Endothelial cell of umbilical vein (primary cell): ENCODE measurements around the gene VSNL1. TPM values are rescaled to one million over a fixed set of nuclear protein-coding genes. Genes with fewer than 3 reads are reported as not detected.

Experiments
- BruUV-seq: library from RNA; stranded (reverse); fragments of 400-500 nt; replicated peaks from 2 replicates; lab custom pipeline; 2021; lab: Mats Ljungman, UMichigan
- CTCF ChIA-PET: fragments of 300-600, 350-600 bp; sonication (Branson Sonifier 250); formaldehyde crosslinking; loops from one replicate; lab custom pipeline; 2021; ENCODE audit warnings: antibody characterized with exemption, inconsistent platforms; lab: Charles Lee
- POLR2A ChIA-PET: fragments of 300-600, 350-600 bp; sonication (Branson Sonifier 250); formaldehyde crosslinking; loops from one replicate; lab custom pipeline; 2021; ENCODE audit warnings: antibody characterized with exemption, inconsistent platforms; lab: Charles Lee
- DNase-seq: peaks from one replicate; pipeline ENCODE4 v3.0.0-alpha.2; 2011; ENCODE audit warnings: low read depth, low spot score
- FAIRE-seq: peaks from 2 replicates; lab custom pipeline; 2011; peaks lifted over from hg19 to GRCh38; lab: Jason Lieb, UNC
- H2AFZ ChIP-seq: 2 replicates; pipeline ENCODE4 v1.6.0; 2012; ENCODE audit warnings: low read depth, low read length, control low read depth, inconsistent platforms
- H3K27ac ChIP-seq: 2 replicates; pipeline ENCODE4 v1.5.1; 2011; ENCODE audit warnings: low read depth, mild to moderate bottlenecking, control low read depth, low read length, moderate library complexity; ENCODE audit not compliant: insufficient read depth
- H3K27me3 ChIP-seq, 2 experiments: 2 replicates each; pipeline versions ENCODE4 v1.6.0 to v1.6.1; 2011; ENCODE audit warnings: low read length in 2 of 2, mixed read lengths in 1 of 2; ENCODE audit not compliant: control insufficient read depth in 2 of 2, insufficient read depth in 2 of 2
- H3K36me3 ChIP-seq, 2 experiments: 2 replicates in 1 of 2; 3 replicates in 1 of 2; pipeline ENCODE4 v1.5.1; 2011; ENCODE audit warnings: low read length in 2 of 2, mild to moderate bottlenecking in 1 of 2, moderate library complexity in 1 of 2; ENCODE audit not compliant: control insufficient read depth in 2 of 2, insufficient read depth in 2 of 2; ENCODE audit errors: extremely low read depth in 1 of 2
- H3K4me1 ChIP-seq: 3 replicates; pipeline ENCODE4 v1.5.1; 2011; ENCODE audit warnings: mild to moderate bottlenecking, low read length; ENCODE audit not compliant: control insufficient read depth, insufficient read depth; ENCODE audit errors: extremely low read depth
- H3K4me2 ChIP-seq: 2 replicates; pipeline ENCODE4 v1.6.1; 2011; ENCODE audit warnings: low read length, control low read depth, mixed read lengths; ENCODE audit not compliant: insufficient read depth
- H3K4me3 ChIP-seq, 3 experiments: fragments of 200-600 bp in 1 of 3; sonication (generic), shearing (Covaris generic) in 1 of 3; replicated peaks in 1 of 3; 2 replicates each; pipeline ENCODE4 v1.5.1; 2011 to 2016; ENCODE audit warnings: control low read depth in 3 of 3, low read length in 3 of 3, mild to moderate bottlenecking in 2 of 3, inconsistent platforms in 1 of 3, low read depth in 1 of 3, moderate library complexity in 1 of 3; ENCODE audit not compliant: insufficient read depth in 1 of 3
- H3K79me2 ChIP-seq: 2 replicates; pipeline ENCODE4 v1.6.0; 2012; ENCODE audit warnings: low read length, inconsistent platforms; ENCODE audit not compliant: control insufficient read depth, insufficient read depth
- H3K9ac ChIP-seq: replicated peaks from 2 replicates; pipeline ENCODE3; 2011; ENCODE audit warnings: low read length, control low read depth; ENCODE audit not compliant: insufficient read depth; ENCODE audit errors: extremely low read depth
- H3K9me1 ChIP-seq: replicated peaks from 3 replicates; pipeline ENCODE4 v1.6.0; 2011; ENCODE audit warnings: mild to moderate bottlenecking, low read length; ENCODE audit not compliant: control insufficient read depth, insufficient read depth; ENCODE audit errors: extremely low read depth
- H3K9me3 ChIP-seq: replicated peaks from 2 replicates; pipeline ENCODE4 v1.5.1; 2012; ENCODE audit warnings: low read length, inconsistent platforms; ENCODE audit not compliant: control insufficient read depth, insufficient read depth
- H4K20me1 ChIP-seq: replicated peaks from 2 replicates; pipeline ENCODE3; 2011; ENCODE audit warnings: mild to moderate bottlenecking, low read length; ENCODE audit not compliant: control insufficient read depth, insufficient read depth; ENCODE audit errors: extremely low read depth
- CTCF ChIP-seq, 2 donors: IDR thresholded peaks; 1 replicate in 1 of 2; 2 replicates in 1 of 2; pipeline ENCODE4 v1.5.1; 2011; ENCODE audit warnings: low read length in 2 of 2, mild to moderate bottlenecking in 2 of 2, moderate library complexity in 2 of 2, control low read depth in 1 of 2, inconsistent platforms in 1 of 2, low read depth in 1 of 2; ENCODE audit not compliant: insufficient read depth in 1 of 2; ENCODE audit errors: extremely low read depth in 1 of 2
- EZH2 ChIP-seq: IDR thresholded peaks from 2 replicates; pipeline ENCODE4 v1.6.1; 2012; ENCODE audit warnings: borderline replicate concordance, low read depth, mild to moderate bottlenecking, moderate library complexity, low read length, inconsistent platforms; ENCODE audit not compliant: severe bottlenecking
- FOS ChIP-seq: IDR thresholded peaks from 2 replicates; pipeline ENCODE4 v1.6.1; 2011; ENCODE audit warnings: mild to moderate bottlenecking, low read length, moderate library complexity, borderline replicate concordance; ENCODE audit not compliant: insufficient read depth
- GATA2 ChIP-seq: IDR thresholded peaks from 2 replicates; pipeline ENCODE4 v1.7.0; 2011; ENCODE audit warnings: low read depth, mild to moderate bottlenecking, moderate library complexity, mixed read lengths, low read length; ENCODE audit not compliant: insufficient read length, insufficient read depth
- JUN ChIP-seq: IDR thresholded peaks from 2 replicates; pipeline ENCODE4 v1.6.1; 2011; ENCODE audit warnings: borderline replicate concordance, low read depth; ENCODE audit not compliant: insufficient read length, insufficient read depth
- MAX ChIP-seq: IDR thresholded peaks from 2 replicates; pipeline ENCODE4 v1.6.1; 2011; ENCODE audit not compliant: insufficient read depth, insufficient read length
- MYC ChIP-seq: IDR thresholded peaks from one replicate; pipeline ENCODE4 v1.6.1; 2011; ENCODE audit warnings: mild to moderate bottlenecking, low read depth, low read length
- POLR2A ChIP-seq: IDR thresholded peaks from 2 replicates; pipeline ENCODE4 v1.6.1; 2012; ENCODE audit warnings: low read depth, mild to moderate bottlenecking, control low read depth, low read length
- POLR2AphosphoS5 ChIP-seq: IDR thresholded peaks from 2 replicates; pipeline ENCODE4 v1.6.1; 2012; ENCODE audit warnings: low read depth, mild to moderate bottlenecking, control low read depth, low read length, moderate library complexity; ENCODE audit not compliant: insufficient read depth
- dilution Hi-C: fragments of 300-500 bp; cut with MboI; formaldehyde crosslinking; loops from one replicate; pipeline ENCODE4 v1.15.0; 2019; ENCODE audit warnings: low sequenced_read_pairs; ENCODE audit not compliant: extremely low pct_ligation_motif_present
- intact Hi-C: fragments of 100-400 bp; cut with micrococcal nuclease; formaldehyde crosslinking; loops from one replicate; pipeline ENCODE4 v1.10.0; 2022
- polyA plus RNA-seq, 4 experiments: library from polyadenylated mRNA; depleted of rRNA in 3 of 4; stranded (reverse) in 3 of 4; unstranded in 1 of 4; fragments of >200 nt; gene quantifications; 2 replicates each; pipeline versions ENCODE4 v1.2.1 to v1.2.3, GENCODE V29; 2011 to 2012; ENCODE audit warnings: missing spikeins in 1 of 4
- total RNA-seq: library from RNA; stranded (reverse); gene quantifications from 2 replicates; pipeline ENCODE4 v1.2.3, GENCODE V29; 2021

The VSNL1 gene
- total and polyA plus RNA-seq, 2 donors (not counting 3 experiments of a cell fraction or from before 2014, with no cell fraction given) = not detected

GRCh38 chr2:17520761-17521160, 19.7 kb upstream of the VSNL1 start:
- POLR2A ChIA-PET = no interaction called here
- no peaks in the 10 kb centered on the region for H3K9me3 ChIP-seq
- CTCF ChIA-PET = no interaction called here
- H3K4me2 ChIP-seq = no peak overlapping the region
- FAIRE-seq = no peak
- no peak overlapping the region for H3K4me3 ChIP-seq
- H3K9me1 ChIP-seq = no peaks in the 10 kb centered on the region
- no peaks in the 10 kb centered on the region for H3K79me2 ChIP-seq
- peaks cover 2% of the 10 kb centered on the region for H3K4me1 ChIP-seq
- no peak overlapping the region for H3K9ac ChIP-seq
- no peak overlapping the region for H2AFZ ChIP-seq
- intact Hi-C loops = no loop called here
- dilution Hi-C loops = no loop called here
- TF ChIP-seq CTCF (IDR thresholded peaks at IDR 0.05; ENCODE audit: extremely low read depth in 1 of 2, insufficient read depth in 1 of 2, low read depth in 1 of 2, low read length in 2 of 2) = no peak
- no peak for TF ChIP-seq MYC
- no peak for TF ChIP-seq JUN
- no peak for TF ChIP-seq EZH2
- no peak for TF ChIP-seq FOS
- no peak for TF ChIP-seq GATA2
- TF ChIP-seq MAX = no peak
- TF ChIP-seq POLR2A = no peak
- TF ChIP-seq POLR2AphosphoS5 = no peak
- H4K20me1 ChIP-seq = no peaks in the 10 kb centered on the region
- no peak overlapping the region for H3K27ac ChIP-seq
- DNase-seq = no peak
- no TSS peak for BruUV-seq
- no peaks in the 10 kb centered on the region for H3K36me3 ChIP-seq
- peaks cover 0 to 47% of the 10 kb centered on the region in 2 experiments for H3K27me3 ChIP-seq
